HepG2 (cell line): ENCODE measurements around the gene PKP3. TPM values are rescaled to one million over a fixed set of nuclear protein-coding genes. Genes with fewer than 3 reads are reported as not detected.

Experiments used
- BRD4 ChIP-seq: sonication (generic); formaldehyde crosslinking; IDR thresholded peaks from 2 replicates; pipeline ENCODE4 v1.4.0; 2020; ENCODE audit warnings: missing genetic modification reagents
- CREM ChIP-seq, 2 experiments: sonication (generic) in 1 of 2; formaldehyde crosslinking in 1 of 2; IDR thresholded peaks; 2 replicates each; pipeline versions ENCODE4 v1.4.0 to v1.6.1; 2016 to 2020; ENCODE audit warnings: antibody characterized with exemption in 1 of 2, mild to moderate bottlenecking in 1 of 2, missing genetic modification reagents in 1 of 2
- DR1 ChIP-seq: sonication (generic); formaldehyde crosslinking; IDR thresholded peaks from 2 replicates; pipeline ENCODE4 v1.8.0; 2021; ENCODE audit warnings: mild to moderate bottlenecking, missing genetic modification reagents, inconsistent platforms
- HNRNPL ChIP-seq: fragments of 200-400 bp; formaldehyde crosslinking; IDR thresholded peaks from 2 replicates; pipeline ENCODE4 v1.6.1; 2017; ENCODE audit warnings: mild to moderate bottlenecking, low read depth, low read length
- JUN ChIP-seq: sonication (generic); formaldehyde crosslinking; IDR thresholded peaks from 2 replicates; pipeline ENCODE4 v1.4.0; 2020; ENCODE audit warnings: mild to moderate bottlenecking, missing genetic modification reagents
- MYC ChIP-seq: sonication (generic); formaldehyde crosslinking; IDR thresholded peaks from 2 replicates; pipeline ENCODE4 v1.9.0; 2021; ENCODE audit warnings: missing genetic modification reagents, borderline replicate concordance
- NCOR1 ChIP-seq: fragments of 200-600 bp; sonication (generic); IDR thresholded peaks from 2 replicates; pipeline ENCODE4 v1.7.0; 2017; ENCODE audit warnings: antibody characterized with exemption, low read length, borderline replicate concordance
- PRPF4 ChIP-seq: fragments of 200-400 bp; formaldehyde crosslinking; IDR thresholded peaks from 2 replicates; pipeline ENCODE4 v1.6.1; 2016; ENCODE audit warnings: low read length, low read depth; ENCODE audit not compliant: poor library complexity, severe bottlenecking
- SMAD3 ChIP-seq: sonication (generic); formaldehyde crosslinking; IDR thresholded peaks from 2 replicates; pipeline ENCODE4 v1.4.0; 2020; ENCODE audit warnings: missing genetic modification reagents
- SOX5 ChIP-seq: IDR thresholded peaks from 2 replicates; pipeline ENCODE4 v1.6.1; 2016; ENCODE audit warnings: borderline replicate concordance
- THAP11 ChIP-seq: IDR thresholded peaks from 2 replicates; pipeline ENCODE4 v1.6.1; 2016; ENCODE audit warnings: missing biosample characterization, missing genetic modification reagents
- ZC3H13 ChIP-seq: sonication (generic); formaldehyde crosslinking; IDR thresholded peaks from 2 replicates; pipeline ENCODE4 v1.8.1; 2023; ENCODE audit warnings: mild to moderate bottlenecking, missing genetic modification reagents, moderate library complexity
- ZIK1 ChIP-seq: sonication (generic); formaldehyde crosslinking; IDR thresholded peaks from 2 replicates; pipeline ENCODE4 v1.5.0; 2020; ENCODE audit warnings: mild to moderate bottlenecking, low read depth, missing genetic modification reagents, borderline replicate concordance
- ZNF180 ChIP-seq: sonication (generic); formaldehyde crosslinking; IDR thresholded peaks from 2 replicates; pipeline ENCODE4 v1.4.0; 2020; ENCODE audit warnings: low read depth, missing genetic modification reagents, borderline replicate concordance
- ZNF431 ChIP-seq: sonication (generic); formaldehyde crosslinking; IDR thresholded peaks from 2 replicates; pipeline ENCODE4 v1.9.0; 2022; ENCODE audit warnings: missing genetic modification reagents, low read depth, mild to moderate bottlenecking, borderline replicate concordance
- ZNF773 ChIP-seq: sonication (generic); formaldehyde crosslinking; IDR thresholded peaks from 2 replicates; pipeline ENCODE4 v1.4.0; 2020; ENCODE audit warnings: missing genetic modification reagents, borderline replicate concordance
- polyA plus RNA-seq, 8 experiments: library from polyadenylated mRNA; depleted of rRNA in 3 of 8; stranded (reverse) in 7 of 8; unstranded in 1 of 8; fragments of >200 nt; fragmentation: Illumina TruSeq in 4 of 8; extraction: Trizol in 4 of 8; gene quantifications; 2 replicates each; pipeline versions ENCODE4 v1.2.1 to v1.2.3, GENCODE V29; 2011 to 2016; ENCODE audit warnings: low read depth in 4 of 8, missing spikeins in 1 of 8, mixed read lengths in 1 of 8; ENCODE audit not compliant: insufficient read depth in 1 of 8
- total RNA-seq, 5 experiments: library from RNA; depleted of rRNA; stranded (reverse); fragments of >200 nt; fragmentation: Illumina TruSeq; extraction: Trizol; gene quantifications; 2 replicates each; pipeline ENCODE4 v1.2.3, GENCODE V29; 2016; ENCODE audit warnings: low read depth in 1 of 5
- TF ChIP-seq, protein P1 (sequence below): sonication (generic); formaldehyde crosslinking; IDR thresholded peaks from 2 replicates; pipeline ENCODE4 v1.9.0; 2021; ENCODE audit warnings: missing genetic modification reagents, mild to moderate bottlenecking, borderline replicate concordance
- TF ChIP-seq, protein P2 (sequence below): sonication (generic); formaldehyde crosslinking; IDR thresholded peaks from 2 replicates; pipeline ENCODE4 v1.4.0; 2020; ENCODE audit warnings: mild to moderate bottlenecking, missing genetic modification reagents
- TF ChIP-seq, protein P3 (sequence below): IDR thresholded peaks from 2 replicates; pipeline ENCODE4 v1.6.1; 2012; ENCODE audit warnings: inconsistent platforms
- TF ChIP-seq, protein P4 (sequence below): IDR thresholded peaks from 2 replicates; pipeline ENCODE4 v1.6.1; 2016
- TF ChIP-seq, protein P5 (sequence below): sonication (generic); formaldehyde crosslinking; IDR thresholded peaks from 2 replicates; pipeline ENCODE4 v1.5.1; 2020; ENCODE audit warnings: missing genetic modification reagents, mild to moderate bottlenecking, borderline replicate concordance

The PKP3 gene
- total and polyA plus RNA-seq, 2 of the 13 experiments (the other 11 are each of a cell fraction or from before 2014, with no cell fraction given), result 18.0 to 28.7 TPM

DNA sequence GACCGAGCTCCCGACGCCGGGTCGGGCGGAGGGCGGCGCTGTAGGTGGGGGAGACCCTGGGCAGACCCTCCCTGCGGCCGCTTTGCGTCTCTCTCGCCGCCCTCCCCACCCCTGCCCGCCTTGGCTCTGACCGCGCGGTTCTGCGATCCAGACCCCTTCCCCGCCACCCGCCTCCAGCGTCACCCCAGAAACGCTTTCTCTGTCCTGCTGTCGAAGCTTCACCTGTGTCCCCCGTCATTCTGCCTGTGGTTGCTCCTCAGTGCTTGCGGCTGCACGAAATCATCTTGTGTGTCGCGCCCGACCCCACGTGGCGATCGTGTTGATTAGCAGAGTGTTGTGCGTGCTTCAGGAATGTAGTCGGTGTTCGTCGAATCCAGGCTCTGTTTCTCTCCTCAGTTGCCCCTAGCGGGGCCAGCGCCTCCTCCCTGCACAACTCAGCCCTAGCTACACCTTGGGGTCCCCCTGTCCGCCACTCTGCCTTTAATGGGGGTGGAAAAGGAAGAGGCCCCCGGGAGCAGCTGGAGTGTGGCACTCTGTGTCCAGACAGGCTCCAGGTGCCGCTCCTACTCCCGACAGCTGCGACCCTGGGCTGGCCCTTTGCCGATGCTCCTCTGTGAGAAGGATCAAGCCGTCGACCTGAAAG lies 56.9 kb downstream of the PKP3 start (continued):
- TF ChIP-seq, protein P1, sequence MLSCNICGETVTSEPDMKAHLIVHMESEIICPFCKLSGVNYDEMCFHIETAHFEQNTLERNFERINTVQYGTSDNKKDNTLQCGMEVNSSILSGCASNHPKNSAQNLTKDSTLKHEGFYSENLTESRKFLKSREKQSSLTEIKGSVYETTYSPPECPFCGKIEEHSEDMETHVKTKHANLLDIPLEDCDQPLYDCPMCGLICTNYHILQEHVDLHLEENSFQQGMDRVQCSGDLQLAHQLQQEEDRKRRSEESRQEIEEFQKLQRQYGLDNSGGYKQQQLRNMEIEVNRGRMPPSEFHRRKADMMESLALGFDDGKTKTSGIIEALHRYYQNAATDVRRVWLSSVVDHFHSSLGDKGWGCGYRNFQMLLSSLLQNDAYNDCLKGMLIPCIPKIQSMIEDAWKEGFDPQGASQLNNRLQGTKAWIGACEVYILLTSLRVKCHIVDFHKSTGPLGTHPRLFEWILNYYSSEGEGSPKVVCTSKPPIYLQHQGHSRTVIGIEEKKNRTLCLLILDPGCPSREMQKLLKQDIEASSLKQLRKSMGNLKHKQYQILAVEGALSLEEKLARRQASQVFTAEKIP (CRISPR knock-in tag), result no peak
- TF ChIP-seq ZNF180 (CRISPR knock-in tag) (no peak), DR1 (no peak), MYC (CRISPR knock-in tag) (peak; percentile 82), THAP11 (CRISPR knock-in tag) (peak; percentile 61; the same call in 1 of the 2 replicates), SMAD3 (CRISPR knock-in tag) (no peak), ZNF773 (0 out of 2 replicates have a peak, but pooled peaks have one; percentile 8), HNRNPL (no peak), ZC3H13 (no peak; the same call in 1 of the 2 replicates), BRD4 (CRISPR knock-in tag) (no peak), PRPF4 (no peak), CREM (IDR thresholded peaks at IDR 0.05) (no peak), CREM (CRISPR knock-in tag; IDR thresholded peaks at IDR 0.05) (no peak), NCOR1 (no peak), SOX5 (CRISPR knock-in tag) (no peak), ZIK1 (CRISPR knock-in tag) (no peak), JUN (CRISPR knock-in tag) (no peak), ZNF431 (CRISPR knock-in tag) (no peak)
- TF ChIP-seq, protein P2, sequence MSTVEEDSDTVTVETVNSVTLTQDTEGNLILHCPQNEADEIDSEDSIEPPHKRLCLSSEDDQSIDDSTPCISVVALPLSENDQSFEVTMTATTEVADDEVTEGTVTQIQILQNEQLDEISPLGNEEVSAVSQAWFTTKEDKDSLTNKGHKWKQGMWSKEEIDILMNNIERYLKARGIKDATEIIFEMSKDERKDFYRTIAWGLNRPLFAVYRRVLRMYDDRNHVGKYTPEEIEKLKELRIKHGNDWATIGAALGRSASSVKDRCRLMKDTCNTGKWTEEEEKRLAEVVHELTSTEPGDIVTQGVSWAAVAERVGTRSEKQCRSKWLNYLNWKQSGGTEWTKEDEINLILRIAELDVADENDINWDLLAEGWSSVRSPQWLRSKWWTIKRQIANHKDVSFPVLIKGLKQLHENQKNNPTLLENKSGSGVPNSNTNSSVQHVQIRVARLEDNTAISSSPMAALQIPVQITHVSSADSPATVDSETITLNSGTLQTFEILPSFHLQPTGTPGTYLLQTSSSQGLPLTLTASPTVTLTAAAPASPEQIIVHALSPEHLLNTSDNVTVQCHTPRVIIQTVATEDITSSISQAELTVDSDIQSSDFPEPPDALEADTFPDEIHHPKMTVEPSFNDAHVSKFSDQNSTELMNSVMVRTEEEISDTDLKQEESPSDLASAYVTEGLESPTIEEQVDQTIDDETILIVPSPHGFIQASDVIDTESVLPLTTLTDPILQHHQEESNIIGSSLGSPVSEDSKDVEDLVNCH, result no peak
- TF ChIP-seq, protein P3, sequence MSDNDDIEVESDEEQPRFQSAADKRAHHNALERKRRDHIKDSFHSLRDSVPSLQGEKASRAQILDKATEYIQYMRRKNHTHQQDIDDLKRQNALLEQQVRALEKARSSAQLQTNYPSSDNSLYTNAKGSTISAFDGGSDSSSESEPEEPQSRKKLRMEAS, result peak; percentile 89
- TF ChIP-seq, protein P4, sequence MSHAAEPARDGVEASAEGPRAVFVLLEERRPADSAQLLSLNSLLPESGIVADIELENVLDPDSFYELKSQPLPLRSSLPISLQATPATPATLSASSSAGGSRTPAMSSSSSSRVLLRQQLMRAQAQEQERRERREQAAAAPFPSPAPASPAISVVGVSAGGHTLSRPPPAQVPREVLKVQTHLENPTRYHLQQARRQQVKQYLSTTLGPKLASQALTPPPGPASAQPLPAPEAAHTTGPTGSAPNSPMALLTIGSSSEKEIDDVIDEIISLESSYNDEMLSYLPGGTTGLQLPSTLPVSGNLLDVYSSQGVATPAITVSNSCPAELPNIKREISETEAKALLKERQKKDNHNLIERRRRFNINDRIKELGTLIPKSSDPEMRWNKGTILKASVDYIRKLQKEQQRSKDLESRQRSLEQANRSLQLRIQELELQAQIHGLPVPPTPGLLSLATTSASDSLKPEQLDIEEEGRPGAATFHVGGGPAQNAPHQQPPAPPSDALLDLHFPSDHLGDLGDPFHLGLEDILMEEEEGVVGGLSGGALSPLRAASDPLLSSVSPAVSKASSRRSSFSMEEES (CRISPR knock-in tag), result no peak
- TF ChIP-seq, protein P5, sequence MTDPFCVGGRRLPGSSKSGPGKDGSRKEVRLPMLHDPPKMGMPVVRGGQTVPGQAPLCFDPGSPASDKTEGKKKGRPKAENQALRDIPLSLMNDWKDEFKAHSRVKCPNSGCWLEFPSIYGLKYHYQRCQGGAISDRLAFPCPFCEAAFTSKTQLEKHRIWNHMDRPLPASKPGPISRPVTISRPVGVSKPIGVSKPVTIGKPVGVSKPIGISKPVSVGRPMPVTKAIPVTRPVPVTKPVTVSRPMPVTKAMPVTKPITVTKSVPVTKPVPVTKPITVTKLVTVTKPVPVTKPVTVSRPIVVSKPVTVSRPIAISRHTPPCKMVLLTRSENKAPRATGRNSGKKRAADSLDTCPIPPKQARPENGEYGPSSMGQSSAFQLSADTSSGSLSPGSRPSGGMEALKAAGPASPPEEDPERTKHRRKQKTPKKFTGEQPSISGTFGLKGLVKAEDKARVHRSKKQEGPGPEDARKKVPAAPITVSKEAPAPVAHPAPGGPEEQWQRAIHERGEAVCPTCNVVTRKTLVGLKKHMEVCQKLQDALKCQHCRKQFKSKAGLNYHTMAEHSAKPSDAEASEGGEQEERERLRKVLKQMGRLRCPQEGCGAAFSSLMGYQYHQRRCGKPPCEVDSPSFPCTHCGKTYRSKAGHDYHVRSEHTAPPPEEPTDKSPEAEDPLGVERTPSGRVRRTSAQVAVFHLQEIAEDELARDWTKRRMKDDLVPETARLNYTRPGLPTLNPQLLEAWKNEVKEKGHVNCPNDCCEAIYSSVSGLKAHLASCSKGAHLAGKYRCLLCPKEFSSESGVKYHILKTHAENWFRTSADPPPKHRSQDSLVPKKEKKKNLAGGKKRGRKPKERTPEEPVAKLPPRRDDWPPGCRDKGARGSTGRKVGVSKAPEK (CRISPR knock-in tag), result no peak
